HT1080 (cell line): ENCODE data around the gene EYA2. TPM values are rescaled to one million over a fixed set of nuclear protein-coding genes. Genes with fewer than 3 reads are reported as not detected.
"Not testable (repeated sequence)": the region's sequence is repeated elsewhere in the genome, so short reads cannot be mapped to it uniquely, and the experiment has no call there.

Experiments
- DNase-seq: peaks from one replicate; pipeline ENCODE4 v3.0.0-alpha.2; 2015; ENCODE audit warnings: low read depth
- total RNA-seq: library from RNA; depleted of rRNA; stranded (reverse); fragments of >200 nt; shearing (Covaris generic); gene quantifications from 2 replicates; pipeline ENCODE4 v1.2.3, GENCODE V29; 2014

Gene EYA2
- total RNA-seq, 1 experiment from 2014 or later: not detected

- no peak for DNase-seq
Observed at GRCh38 chr20:46930640-46931339, 36.1 kb downstream of the EYA2 start.

GRCh38 chr20:46931699-46932098, 37.1 kb downstream of the EYA2 start:
- no peak for DNase-seq

- not testable (repeated sequence) for DNase-seq
Observed at GRCh38 chr20:46932439-46932838, 37.8 kb downstream of the EYA2 start.

GRCh38 chr20:46933150-46933549, 38.5 kb downstream of the EYA2 start:
- no peak for DNase-seq

- no peak for DNase-seq
Observed at GRCh38 chr20:46934746-46935287, 40.2 kb downstream of the EYA2 start.

- no peak for DNase-seq
Observed at GRCh38 chr20:46935394-46936017, 40.9 kb downstream of the EYA2 start.

GRCh38 chr20:46936415-46937156, 41.9 kb downstream of the EYA2 start:
- DNase-seq: no peak

GRCh38 chr20:46937157-46937523, 42.5 kb downstream of the EYA2 start:
- DNase-seq: no peak

GRCh38 chr20:46937533-46938226, 43.0 kb downstream of the EYA2 start:
- no peak for DNase-seq

- DNase-seq: no peak
Observed at GRCh38 chr20:46938434-46938833, 43.8 kb downstream of the EYA2 start.

GRCh38 chr20:46939031-46939965, 44.7 kb downstream of the EYA2 start:
- peak; percentile 30 for DNase-seq

- no peak for DNase-seq
Observed at GRCh38 chr20:46940616-46941015, 46.0 kb downstream of the EYA2 start.

- no peak for DNase-seq
Observed at GRCh38 chr20:46941404-46941803, 46.8 kb downstream of the EYA2 start.

GRCh38 chr20:46943861-46944591, 49.4 kb downstream of the EYA2 start:
- DNase-seq: no peak

- no peak for DNase-seq
Observed at GRCh38 chr20:46945465-46945864, 50.8 kb downstream of the EYA2 start.

GRCh38 chr20:46946181-46946624, 51.6 kb downstream of the EYA2 start:
- DNase-seq: no peak

- DNase-seq: no peak
Observed at GRCh38 chr20:46946796-46947195, 52.2 kb downstream of the EYA2 start.

GRCh38 chr20:46948081-46948480, 53.4 kb downstream of the EYA2 start:
- no peak for DNase-seq

- peak; percentile 4 for DNase-seq
Observed at GRCh38 chr20:46951405-46951804, 56.8 kb downstream of the EYA2 start.
